ENCODE measurements around the gene CLEC16A. TPM values are rescaled to one million over a fixed set of nuclear protein-coding genes. Genes with fewer than 3 reads are reported as not detected.
A peak's percentile ranks its signal among the peaks of the same experiment; 100 is the strongest.

CLEC16A gene
- total and polyA plus RNA-seq, 9 of the 15 experiments (the other 6 are each of a cell fraction or from before 2014, with no cell fraction given) = 1.00 to 22.3 (median 10.0) TPM

DNA sequence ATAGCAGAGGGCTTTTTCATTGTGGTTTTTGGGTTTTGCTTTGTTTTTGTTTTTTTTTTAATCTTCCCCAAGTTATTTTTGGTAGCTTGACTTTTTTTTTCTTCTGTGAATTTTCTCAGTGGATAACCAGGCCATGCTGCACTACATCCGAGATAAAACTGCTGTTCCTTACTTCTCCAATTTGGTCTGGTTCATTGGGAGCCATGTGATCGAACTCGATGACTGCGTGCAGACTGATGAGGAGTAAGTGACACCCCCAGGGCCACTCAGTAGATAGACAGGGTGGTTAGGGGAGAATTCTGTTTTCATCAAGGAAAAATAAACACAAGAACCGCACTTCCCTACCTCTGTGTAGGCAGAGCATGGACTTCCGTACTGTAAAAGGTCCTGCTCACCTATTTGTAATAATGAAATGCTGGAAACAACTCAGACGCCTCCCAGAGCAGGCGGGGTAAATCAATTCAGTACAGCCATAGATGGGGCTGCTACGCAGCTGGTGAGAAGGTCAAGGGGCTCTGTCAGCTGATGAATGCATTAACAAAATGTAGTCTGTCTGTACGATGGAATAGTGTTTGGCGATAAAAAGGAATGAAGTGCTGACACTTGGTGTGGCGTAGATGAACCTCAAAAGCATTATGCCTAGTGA lies 28.6 kb downstream of the CLEC16A start (continued):
- TF ChIP-seq HNRNPUL1 (IDR thresholded peaks at IDR 0.05; ENCODE audit: low read length) = no peak
- TF ChIP-seq YBX1 (IDR thresholded peaks at IDR 0.05) = no peak
- TF ChIP-seq, protein P1, sequence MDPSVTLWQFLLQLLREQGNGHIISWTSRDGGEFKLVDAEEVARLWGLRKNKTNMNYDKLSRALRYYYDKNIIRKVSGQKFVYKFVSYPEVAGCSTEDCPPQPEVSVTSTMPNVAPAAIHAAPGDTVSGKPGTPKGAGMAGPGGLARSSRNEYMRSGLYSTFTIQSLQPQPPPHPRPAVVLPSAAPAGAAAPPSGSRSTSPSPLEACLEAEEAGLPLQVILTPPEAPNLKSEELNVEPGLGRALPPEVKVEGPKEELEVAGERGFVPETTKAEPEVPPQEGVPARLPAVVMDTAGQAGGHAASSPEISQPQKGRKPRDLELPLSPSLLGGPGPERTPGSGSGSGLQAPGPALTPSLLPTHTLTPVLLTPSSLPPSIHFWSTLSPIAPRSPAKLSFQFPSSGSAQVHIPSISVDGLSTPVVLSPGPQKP (CRISPR knock-in tag; IDR thresholded peaks at IDR 0.05) = no peak
- TF ChIP-seq, protein P2, sequence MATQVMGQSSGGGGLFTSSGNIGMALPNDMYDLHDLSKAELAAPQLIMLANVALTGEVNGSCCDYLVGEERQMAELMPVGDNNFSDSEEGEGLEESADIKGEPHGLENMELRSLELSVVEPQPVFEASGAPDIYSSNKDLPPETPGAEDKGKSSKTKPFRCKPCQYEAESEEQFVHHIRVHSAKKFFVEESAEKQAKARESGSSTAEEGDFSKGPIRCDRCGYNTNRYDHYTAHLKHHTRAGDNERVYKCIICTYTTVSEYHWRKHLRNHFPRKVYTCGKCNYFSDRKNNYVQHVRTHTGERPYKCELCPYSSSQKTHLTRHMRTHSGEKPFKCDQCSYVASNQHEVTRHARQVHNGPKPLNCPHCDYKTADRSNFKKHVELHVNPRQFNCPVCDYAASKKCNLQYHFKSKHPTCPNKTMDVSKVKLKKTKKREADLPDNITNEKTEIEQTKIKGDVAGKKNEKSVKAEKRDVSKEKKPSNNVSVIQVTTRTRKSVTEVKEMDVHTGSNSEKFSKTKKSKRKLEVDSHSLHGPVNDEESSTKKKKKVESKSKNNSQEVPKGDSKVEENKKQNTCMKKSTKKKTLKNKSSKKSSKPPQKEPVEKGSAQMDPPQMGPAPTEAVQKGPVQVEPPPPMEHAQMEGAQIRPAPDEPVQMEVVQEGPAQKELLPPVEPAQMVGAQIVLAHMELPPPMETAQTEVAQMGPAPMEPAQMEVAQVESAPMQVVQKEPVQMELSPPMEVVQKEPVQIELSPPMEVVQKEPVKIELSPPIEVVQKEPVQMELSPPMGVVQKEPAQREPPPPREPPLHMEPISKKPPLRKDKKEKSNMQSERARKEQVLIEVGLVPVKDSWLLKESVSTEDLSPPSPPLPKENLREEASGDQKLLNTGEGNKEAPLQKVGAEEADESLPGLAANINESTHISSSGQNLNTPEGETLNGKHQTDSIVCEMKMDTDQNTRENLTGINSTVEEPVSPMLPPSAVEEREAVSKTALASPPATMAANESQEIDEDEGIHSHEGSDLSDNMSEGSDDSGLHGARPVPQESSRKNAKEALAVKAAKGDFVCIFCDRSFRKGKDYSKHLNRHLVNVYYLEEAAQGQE (IDR thresholded peaks at IDR 0.05; ENCODE audit: borderline replicate concordance) = no peak
- TF ChIP-seq, protein P2 (CRISPR knock-in tag; IDR thresholded peaks at IDR 0.05; ENCODE audit: low read depth) = no peak
- 0 out of 2 replicates have a peak, but pooled peaks have one; percentile 11 for TF ChIP-seq MYC (IDR thresholded peaks at IDR 0.05; ENCODE audit: low read depth, low read length)
- no peak for TF ChIP-seq MYC (CRISPR knock-in tag; IDR thresholded peaks at IDR 0.05; ENCODE audit: borderline replicate concordance, low read depth)
- no peak for TF ChIP-seq SRSF7 (optimal IDR thresholded peaks at IDR 0.05; ENCODE audit: low read depth, low read length)
- TF ChIP-seq E2F3 (CRISPR knock-in tag; IDR thresholded peaks at IDR 0.05) = no peak
- TF ChIP-seq, protein P3, sequence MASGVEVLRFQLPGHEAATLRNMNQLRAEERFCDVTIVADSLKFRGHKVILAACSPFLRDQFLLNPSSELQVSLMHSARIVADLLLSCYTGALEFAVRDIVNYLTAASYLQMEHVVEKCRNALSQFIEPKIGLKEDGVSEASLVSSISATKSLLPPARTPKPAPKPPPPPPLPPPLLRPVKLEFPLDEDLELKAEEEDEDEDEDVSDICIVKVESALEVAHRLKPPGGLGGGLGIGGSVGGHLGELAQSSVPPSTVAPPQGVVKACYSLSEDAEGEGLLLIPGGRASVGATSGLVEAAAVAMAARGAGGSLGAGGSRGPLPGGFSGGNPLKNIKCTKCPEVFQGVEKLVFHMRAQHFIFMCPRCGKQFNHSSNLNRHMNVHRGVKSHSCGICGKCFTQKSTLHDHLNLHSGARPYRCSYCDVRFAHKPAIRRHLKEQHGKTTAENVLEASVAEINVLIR (CRISPR knock-in tag; IDR thresholded peaks at IDR 0.05) = no peak
- no peak for TF ChIP-seq ZNF347 (CRISPR knock-in tag; IDR thresholded peaks at IDR 0.05; ENCODE audit: low read depth)
- TF ChIP-seq, protein P4, sequence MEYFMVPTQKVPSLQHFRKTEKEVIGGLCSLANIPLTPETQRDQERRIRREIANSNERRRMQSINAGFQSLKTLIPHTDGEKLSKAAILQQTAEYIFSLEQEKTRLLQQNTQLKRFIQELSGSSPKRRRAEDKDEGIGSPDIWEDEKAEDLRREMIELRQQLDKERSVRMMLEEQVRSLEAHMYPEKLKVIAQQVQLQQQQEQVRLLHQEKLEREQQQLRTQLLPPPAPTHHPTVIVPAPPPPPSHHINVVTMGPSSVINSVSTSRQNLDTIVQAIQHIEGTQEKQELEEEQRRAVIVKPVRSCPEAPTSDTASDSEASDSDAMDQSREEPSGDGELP (CRISPR knock-in tag; IDR thresholded peaks at IDR 0.05; ENCODE audit: borderline replicate concordance) = 0 out of 2 replicates have a peak, but pooled peaks have one; percentile 16
- TF ChIP-seq ZNF445 (CRISPR knock-in tag; IDR thresholded peaks at IDR 0.05; ENCODE audit: low read depth) = no peak
- TF ChIP-seq NR3C1 (CRISPR knock-in tag; IDR thresholded peaks at IDR 0.05) = no peak
- no peak for TF ChIP-seq SOX6 (IDR thresholded peaks at IDR 0.05)
- TF ChIP-seq L3MBTL2 (IDR thresholded peaks at IDR 0.05) = peak; percentile 66

Measured in K562 (cell line).